Uterus (tissue), 4 donors: ENCODE data around the gene OR5J2. TPM values are rescaled to one million over a fixed set of nuclear protein-coding genes. Genes with fewer than 3 reads are reported as not detected.
"Not testable (repeated sequence)": the region's sequence is repeated elsewhere in the genome, so short reads cannot be mapped to it uniquely, and the experiment has no call there.

Experiments
- DNase-seq, 2 donors: peaks; one replicate each; pipeline ENCODE4 v3.0.0-alpha.2; 2019 to 2020
- H3K27ac ChIP-seq, 2 donors: fragments of 200-600 bp; sonication (generic); 1 replicate in 1 of 2; 2 replicates in 1 of 2; pipeline ENCODE4 v1.5.1; 2016 to 2018
- H3K27me3 ChIP-seq, 2 donors: fragments of 200-600 bp; sonication (generic); one replicate each; pipeline ENCODE4 v1.5.1; 2018 to 2019; ENCODE audit warnings: control low read depth in 1 of 2
- H3K36me3 ChIP-seq, 2 donors: fragments of 200-600 bp; sonication (generic); one replicate each; pipeline ENCODE4 v1.5.1; 2019; ENCODE audit warnings: control low read depth in 1 of 2
- H3K4me1 ChIP-seq, 2 donors: fragments of 200-600 bp; sonication (generic); one replicate each; pipeline ENCODE4 v1.5.1; 2018 to 2019; ENCODE audit warnings: control low read depth in 1 of 2
- H3K4me3 ChIP-seq, 2 donors: fragments of 200-600 bp; sonication (generic); 1 replicate in 1 of 2; 2 replicates in 1 of 2; pipeline ENCODE4 v1.5.1; 2018 to 2019; ENCODE audit warnings: mild to moderate bottlenecking in 1 of 2
- H3K9me3 ChIP-seq, 2 donors: fragments of 200-600 bp; sonication (generic); one replicate each; pipeline ENCODE4 v1.5.1; 2019; ENCODE audit warnings: control low read depth in 1 of 2
- CTCF ChIP-seq, 4 experiments: fragments of 200-600 bp in 2 of 4; fragments of 450-650 bp in 2 of 4; sonication (generic) in 2 of 4; IDR thresholded peaks; one replicate each; pipeline ENCODE4 v1.5.1; 2016 to 2019; ENCODE audit warnings: antibody characterized with exemption in 4 of 4, mild to moderate bottlenecking in 2 of 4, moderate library complexity in 1 of 4
- POLR2A ChIP-seq, 2 donors: fragments of 450-650 bp; IDR thresholded peaks; one replicate each; pipeline ENCODE4 v1.6.1; 2016; ENCODE audit warnings: antibody characterized with exemption in 2 of 2, mild to moderate bottlenecking in 1 of 2, moderate library complexity in 1 of 2
- intact Hi-C: fragments of 100-400 bp; cut with DNase I; formaldehyde crosslinking; loops from one replicate; pipeline ENCODE4 v1.15.1; 2023; ENCODE audit warnings: low total_unique reads
- total RNA-seq, 4 donors: library from RNA; depleted of rRNA in 3 of 4; stranded (reverse); fragments of >200 nt in 3 of 4; gene quantifications; one replicate each; pipeline versions ENCODE4 v1.1.0 to v1.2.4, GENCODE V29; 2014 to 2023
- donor health status: DM: yes; HTN: yes; CAD: no.

The OR5J2 gene
- total RNA-seq: not detected

- H3K36me3 ChIP-seq: no peaks in the 10 kb centered on the region
- no peak within 1 kb of the TSS for H3K27ac ChIP-seq
- no peaks in the 10 kb centered on the region for H3K4me1 ChIP-seq
- no peak for DNase-seq
- H3K27me3 ChIP-seq: no peaks in the 10 kb centered on the region
- TF ChIP-seq POLR2A (IDR thresholded peaks at IDR 0.05) (no peak), CTCF (IDR thresholded peaks at IDR 0.05) (no peak)
- intact Hi-C loops: no loop called here
- no peak within 1 kb of the TSS for H3K4me3 ChIP-seq
- peaks cover 0 to 2% of the 10 kb centered on the region in 2 donors for H3K9me3 ChIP-seq
These were observed at the start of gene OR5J2 for GRCh38 chr11:56176318-56176717. OR5J2 (plus strand) TSS chr11:56176618; CDS start chr11:56176618, 0 bp downstream.

GRCh38 chr11:56140151-56140661 lies 36.2 kb upstream of the OR5J2 start, which contains the start of gene OR8J3:
OR8J3 (minus strand) TSS chr11:56140201; CDS start chr11:56137718, 2,483 bp downstream.
- Histone ChIP-seq H3K36me3 (no peaks in the 10 kb centered on the region), H3K27me3 (no peaks in the 10 kb centered on the region), H3K27ac (no peak within 1 kb of the TSS), H3K4me1 (no peaks in the 10 kb centered on the region), H3K9me3 (no peaks in the 10 kb centered on the region), H3K4me3 (no peak within 1 kb of the TSS)
- TF ChIP-seq CTCF (IDR thresholded peaks at IDR 0.05) (no peak), POLR2A (IDR thresholded peaks at IDR 0.05) (no peak)
- DNase-seq: no peak
- intact Hi-C loops: no loop called here

GRCh38 chr11:56143681-56144080 lies 32.7 kb upstream of the OR5J2 start:
- H3K36me3 ChIP-seq, H3K9me3 ChIP-seq, intact Hi-C loops, H3K27ac ChIP-seq, H3K27me3 ChIP-seq, H3K4me1 ChIP-seq, DNase-seq, H3K4me3 ChIP-seq: not testable (repeated sequence)

GRCh38 chr11:56151376-56151775 lies 25.0 kb upstream of the OR5J2 start:
- Histone ChIP-seq H3K4me3 (no peak overlapping the region), H3K27ac (no peak overlapping the region), H3K9me3 (no peaks in the 10 kb centered on the region), H3K36me3 (no peaks in the 10 kb centered on the region), H3K4me1 (no peaks in the 10 kb centered on the region), H3K27me3 (no peaks in the 10 kb centered on the region)
- DNase-seq: no peak
- TF ChIP-seq CTCF (IDR thresholded peaks at IDR 0.05) (no peak), POLR2A (IDR thresholded peaks at IDR 0.05) (no peak)
- intact Hi-C loops: no loop called here

GRCh38 chr11:56152333-56152732 lies 24.1 kb upstream of the OR5J2 start:
- H3K4me3 ChIP-seq: no peak overlapping the region
- H3K4me1 ChIP-seq: no peaks in the 10 kb centered on the region
- TF ChIP-seq POLR2A (IDR thresholded peaks at IDR 0.05) (no peak), CTCF (IDR thresholded peaks at IDR 0.05) (no peak)
- DNase-seq: no peak
- H3K9me3 ChIP-seq: no peaks in the 10 kb centered on the region
- intact Hi-C loops: no loop called here
- H3K27me3 ChIP-seq: no peaks in the 10 kb centered on the region
- H3K27ac ChIP-seq: no peak overlapping the region
- no peaks in the 10 kb centered on the region for H3K36me3 ChIP-seq

GRCh38 chr11:56160217-56160616 lies 16.2 kb upstream of the OR5J2 start, which contains the start of gene OR8K5:
OR8K5 (minus strand) TSS chr11:56160317; CDS start chr11:56160317, 0 bp downstream.
- DNase-seq: no peak
- TF ChIP-seq CTCF (IDR thresholded peaks at IDR 0.05) (no peak), POLR2A (IDR thresholded peaks at IDR 0.05) (no peak)
- intact Hi-C loops: no loop called here
- Histone ChIP-seq H3K27me3 (no peaks in the 10 kb centered on the region), H3K4me1 (no peaks in the 10 kb centered on the region), H3K36me3 (no peaks in the 10 kb centered on the region), H3K4me3 (no peak within 1 kb of the TSS), H3K9me3 (no peaks in the 10 kb centered on the region), H3K27ac (no peak within 1 kb of the TSS)
